ENCODE data around the gene ZNF462.

- TF ChIP-seq GATA2 (IDR thresholded peaks at IDR 0.05; ENCODE audit: low read depth, low read length), result no peak
- no peak for TF ChIP-seq GATA3 (IDR thresholded peaks at IDR 0.05; ENCODE audit: low read depth, low read length)
Observed at GRCh38 chr9:106927916-106928315, 65.0 kb downstream of the ZNF462 start.
